ENCODE data around the gene KMT2B.
"Not testable (repeated sequence)": the region's sequence is repeated elsewhere in the genome, so short reads cannot be mapped to it uniquely, and the experiment has no call there.

KMT2B gene

DNA sequence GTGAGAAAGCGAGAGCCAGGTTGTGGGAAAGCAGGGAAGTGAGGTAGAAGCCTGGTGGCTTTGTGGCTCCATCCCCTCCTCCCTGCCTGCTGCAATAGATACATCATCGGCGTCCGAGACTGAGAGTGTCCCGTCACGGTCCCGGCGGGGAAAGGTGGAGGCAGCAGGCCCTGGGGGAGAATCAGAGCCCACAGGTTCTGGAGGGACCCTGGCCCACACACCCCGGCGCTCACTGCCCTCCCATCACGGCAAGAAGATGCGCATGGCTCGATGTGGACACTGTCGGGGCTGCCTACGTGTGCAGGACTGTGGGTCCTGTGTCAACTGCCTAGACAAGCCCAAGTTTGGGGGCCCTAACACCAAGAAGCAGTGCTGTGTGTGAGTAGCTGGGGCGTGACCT, 5.1 kb downstream of the KMT2B start:
- Histone ChIP-seq H3K36me3 (replicated peaks; ENCODE audit: insufficient read depth, low read length) (peaks cover 7% of the 10 kb centered on the region; the same call in 1 of the 2 replicates), H3K27me3 (replicated peaks; ENCODE audit: insufficient read depth, low read length) (no peaks in the 10 kb centered on the region), H3K9me3 (replicated peaks; ENCODE audit: insufficient read depth, low read length) (no peaks in the 10 kb centered on the region), H3K4me2 (ENCODE audit: low read depth, low read length) (no peak overlapping the region), H3K9me2 (replicated peaks; ENCODE audit: insufficient read depth, low read length) (no peaks in the 10 kb centered on the region), H3K4me3 (ENCODE audit: low read length) (no peak overlapping the region), H3K27ac (ENCODE audit: low read length) (no peak overlapping the region), H3F3A (ENCODE audit: insufficient read depth, low read length) (no peaks in the 10 kb centered on the region), H2AFZ (ENCODE audit: low read length) (no peak overlapping the region), H3K4me1 (ENCODE audit: low read length) (0 out of 2 replicates have a peak, but pooled peaks cover 4% of the 10 kb centered on the region), H3K79me2 (ENCODE audit: low read length) (peaks cover 40% of the 10 kb centered on the region), H3K9ac (ENCODE audit: low read length) (no peak overlapping the region), H4K20me1 (ENCODE audit: insufficient read depth, low read length) (no peaks in the 10 kb centered on the region)
- DNase-seq: no peak
- TF ChIP-seq EZH2phosphoT487 (IDR thresholded peaks at IDR 0.05; ENCODE audit: low read length) (no peak), CTCF (IDR thresholded peaks at IDR 0.05; ENCODE audit: low read length) (no peak)

- no peak overlapping the region for H3K4me2 ChIP-seq (ENCODE audit: low read depth, low read length)
- H3F3A ChIP-seq (ENCODE audit: insufficient read depth, low read length): no peaks in the 10 kb centered on the region
- H3K36me3 ChIP-seq (replicated peaks; ENCODE audit: insufficient read depth, low read length): peaks cover 7% of the 10 kb centered on the region; the same call in 1 of the 2 replicates
- no peaks in the 10 kb centered on the region for H3K9me3 ChIP-seq (replicated peaks; ENCODE audit: insufficient read depth, low read length)
- DNase-seq: no peak
- TF ChIP-seq EZH2 (optimal IDR thresholded peaks at IDR 0.05; ENCODE audit: low read depth, low read length) (no peak), EZH2phosphoT487 (IDR thresholded peaks at IDR 0.05; ENCODE audit: low read length) (no peak), CTCF (IDR thresholded peaks at IDR 0.05; ENCODE audit: low read length) (no peak)
- no peak overlapping the region for H2AFZ ChIP-seq (ENCODE audit: low read length)
- H3K4me3 ChIP-seq (ENCODE audit: low read length): no peak overlapping the region
- no peak overlapping the region for H3K27ac ChIP-seq (ENCODE audit: low read length)
- H3K9me2 ChIP-seq (replicated peaks; ENCODE audit: insufficient read depth, low read length): no peaks in the 10 kb centered on the region
- H3K4me1 ChIP-seq (ENCODE audit: low read length): 0 out of 2 replicates have a peak, but pooled peaks cover 4% of the 10 kb centered on the region
- H3K9ac ChIP-seq (ENCODE audit: low read length): no peak overlapping the region
- H3K27me3 ChIP-seq (replicated peaks; ENCODE audit: insufficient read depth, low read length): no peaks in the 10 kb centered on the region
- H4K20me1 ChIP-seq (ENCODE audit: insufficient read depth, low read length): no peaks in the 10 kb centered on the region
- H3K79me2 ChIP-seq (ENCODE audit: low read length): peaks cover 35% of the 10 kb centered on the region
These were observed 5.9 kb downstream of the KMT2B start for GRCh38 chr19:35723671-35724070.

- not testable (repeated sequence) for H3K27ac ChIP-seq (ENCODE audit: low read length); H3K4me3 ChIP-seq (ENCODE audit: low read length); DNase-seq; H3K9ac ChIP-seq (ENCODE audit: low read length); H2AFZ ChIP-seq (ENCODE audit: low read length); H3K27me3 ChIP-seq (replicated peaks; ENCODE audit: insufficient read depth, low read length); H3K36me3 ChIP-seq (replicated peaks; ENCODE audit: insufficient read depth, low read length); H3K4me2 ChIP-seq (ENCODE audit: low read depth, low read length); H3K9me3 ChIP-seq (replicated peaks; ENCODE audit: insufficient read depth, low read length); H3K4me1 ChIP-seq (ENCODE audit: low read length); H3K9me2 ChIP-seq (replicated peaks; ENCODE audit: insufficient read depth, low read length); H3F3A ChIP-seq (ENCODE audit: insufficient read depth, low read length); H4K20me1 ChIP-seq (ENCODE audit: insufficient read depth, low read length)
- peaks cover 30% of the 10 kb centered on the region for H3K79me2 ChIP-seq (ENCODE audit: low read length)
These were observed 6.3 kb downstream of the KMT2B start for GRCh38 chr19:35724132-35724531.

- Histone ChIP-seq H2AFZ (ENCODE audit: low read length) (no peak overlapping the region), H3K27ac (ENCODE audit: low read length) (no peak overlapping the region), H3K4me2 (ENCODE audit: low read depth, low read length) (no peak overlapping the region), H3K4me1 (ENCODE audit: low read length) (no peaks in the 10 kb centered on the region), H3K9me3 (replicated peaks; ENCODE audit: insufficient read depth, low read length) (no peaks in the 10 kb centered on the region), H3K27me3 (replicated peaks; ENCODE audit: insufficient read depth, low read length) (no peaks in the 10 kb centered on the region), H3K79me2 (ENCODE audit: low read length) (peaks cover 26% of the 10 kb centered on the region), H3K4me3 (ENCODE audit: low read length) (no peak overlapping the region), H3K36me3 (replicated peaks; ENCODE audit: insufficient read depth, low read length) (peaks cover 7% of the 10 kb centered on the region; the same call in 1 of the 2 replicates), H4K20me1 (ENCODE audit: insufficient read depth, low read length) (no peaks in the 10 kb centered on the region), H3K9me2 (replicated peaks; ENCODE audit: insufficient read depth, low read length) (no peaks in the 10 kb centered on the region), H3K9ac (ENCODE audit: low read length) (no peak overlapping the region), H3F3A (ENCODE audit: insufficient read depth, low read length) (no peaks in the 10 kb centered on the region)
- TF ChIP-seq EZH2 (optimal IDR thresholded peaks at IDR 0.05; ENCODE audit: low read depth, low read length): no peak
- TF ChIP-seq CTCF (IDR thresholded peaks at IDR 0.05; ENCODE audit: low read length): no peak
- TF ChIP-seq EZH2phosphoT487 (IDR thresholded peaks at IDR 0.05; ENCODE audit: low read length): no peak
- DNase-seq: no peak
These were observed 6.8 kb downstream of the KMT2B start for GRCh38 chr19:35724560-35724959.
